Effector memory CD4-positive, alpha-beta T cell (primary cell): ENCODE results near the gene HSPG2.
"Not testable (repeated sequence)": the region's sequence is repeated elsewhere in the genome, so short reads cannot be mapped to it uniquely, and the experiment has no call there.

Experiments used
- DNase-seq, 3 donors: peaks; one replicate each; pipeline ENCODE4 v3.0.0-alpha.2; 2020
- H3K27ac ChIP-seq: 2 replicates; pipeline ENCODE4 v1.7.0; 2013; ENCODE audit warnings: mild to moderate bottlenecking, low read length, moderate library complexity; ENCODE audit not compliant: insufficient read depth, poor library complexity, severe bottlenecking
- H3K27me3 ChIP-seq: replicated peaks from 2 replicates; pipeline ENCODE4 v1.7.0; 2013; ENCODE audit warnings: mild to moderate bottlenecking, low read length; ENCODE audit not compliant: insufficient read depth, control insufficient read depth, poor library complexity, severe bottlenecking
- H3K36me3 ChIP-seq: 2 replicates; pipeline ENCODE4 v1.7.0; 2013; ENCODE audit warnings: mild to moderate bottlenecking, low read length, moderate library complexity; ENCODE audit not compliant: control insufficient read depth, insufficient read depth
- H3K4me1 ChIP-seq: 2 replicates; pipeline ENCODE4 v1.7.0; 2013; ENCODE audit warnings: low read length, mild to moderate bottlenecking; ENCODE audit not compliant: control insufficient read depth, insufficient read depth, poor library complexity, severe bottlenecking
- H3K4me3 ChIP-seq: 2 replicates; pipeline ENCODE4 v1.7.0; 2013; ENCODE audit warnings: low read length, low read depth, mild to moderate bottlenecking; ENCODE audit not compliant: insufficient read depth, poor library complexity, severe bottlenecking
- H3K9me3 ChIP-seq: 2 replicates; pipeline ENCODE4 v1.7.0; 2013; ENCODE audit warnings: mild to moderate bottlenecking, low read length, moderate library complexity; ENCODE audit not compliant: control insufficient read depth

HSPG2 gene

GRCh38 chr1:21913258-21913657, 23.9 kb downstream of the HSPG2 start:
- DNase-seq: no peak
- no peaks in the 10 kb centered on the region for H3K9me3 ChIP-seq
- no peak overlapping the region for H3K27ac ChIP-seq
- no peaks in the 10 kb centered on the region for H3K36me3 ChIP-seq
- no peak overlapping the region for H3K4me3 ChIP-seq
- H3K4me1 ChIP-seq: no peaks in the 10 kb centered on the region
- no peaks in the 10 kb centered on the region for H3K27me3 ChIP-seq

GRCh38 chr1:21912038-21912758, 24.9 kb downstream of the HSPG2 start:
- Histone ChIP-seq H3K36me3 (no peaks in the 10 kb centered on the region), H3K27me3 (no peaks in the 10 kb centered on the region), H3K4me3 (no peak overlapping the region), H3K9me3 (no peaks in the 10 kb centered on the region), H3K4me1 (no peaks in the 10 kb centered on the region), H3K27ac (no peak overlapping the region)
- DNase-seq: no peak

GRCh38 chr1:21911205-21912001, 25.7 kb downstream of the HSPG2 start:
- H3K27ac ChIP-seq: no peak overlapping the region

DNA sequence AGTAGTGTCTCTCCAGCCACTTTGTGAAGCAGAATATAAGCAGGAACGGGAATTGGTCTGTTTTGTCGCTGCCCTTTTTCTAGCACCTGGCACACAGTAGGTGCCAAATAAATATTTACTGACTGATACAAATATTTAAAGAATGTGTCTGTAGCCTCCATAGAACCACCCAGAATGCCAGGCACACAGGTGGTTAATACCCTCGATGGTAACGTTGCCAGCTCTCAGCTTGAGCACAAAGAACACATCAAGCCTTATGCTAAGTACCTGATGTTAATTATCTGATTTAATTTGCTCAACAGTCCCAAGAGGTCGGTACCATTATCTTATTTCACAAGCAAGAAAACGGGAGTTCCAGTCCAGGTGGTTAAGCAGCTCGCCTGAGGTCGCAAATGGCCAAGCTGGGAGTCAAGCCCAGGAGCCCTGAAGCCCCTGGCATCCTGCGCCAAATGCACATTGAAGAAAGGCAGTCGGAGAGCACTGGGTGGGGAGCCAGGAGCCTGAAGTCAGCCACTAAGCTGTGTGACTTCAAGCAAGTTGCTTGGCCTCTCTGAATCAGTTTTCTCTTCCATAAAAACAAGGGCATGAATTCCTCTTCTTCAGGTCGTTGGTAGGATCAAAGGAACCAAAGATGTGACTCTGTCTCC, 26.4 kb downstream of the HSPG2 start:
- H3K4me1 ChIP-seq: no peaks in the 10 kb centered on the region
- no peaks in the 10 kb centered on the region for H3K9me3 ChIP-seq
- H3K27ac ChIP-seq: no peak overlapping the region
- no peak overlapping the region for H3K4me3 ChIP-seq
- no peaks in the 10 kb centered on the region for H3K36me3 ChIP-seq
- DNase-seq: no peak
- no peaks in the 10 kb centered on the region for H3K27me3 ChIP-seq

More at GRCh38 chr1:21911205-21912001, 25.7 kb downstream of the HSPG2 start:
- no peak for DNase-seq
- Histone ChIP-seq H3K9me3 (no peaks in the 10 kb centered on the region), H3K4me1 (no peaks in the 10 kb centered on the region), H3K27me3 (no peaks in the 10 kb centered on the region), H3K36me3 (no peaks in the 10 kb centered on the region), H3K4me3 (no peak overlapping the region)

DNA sequence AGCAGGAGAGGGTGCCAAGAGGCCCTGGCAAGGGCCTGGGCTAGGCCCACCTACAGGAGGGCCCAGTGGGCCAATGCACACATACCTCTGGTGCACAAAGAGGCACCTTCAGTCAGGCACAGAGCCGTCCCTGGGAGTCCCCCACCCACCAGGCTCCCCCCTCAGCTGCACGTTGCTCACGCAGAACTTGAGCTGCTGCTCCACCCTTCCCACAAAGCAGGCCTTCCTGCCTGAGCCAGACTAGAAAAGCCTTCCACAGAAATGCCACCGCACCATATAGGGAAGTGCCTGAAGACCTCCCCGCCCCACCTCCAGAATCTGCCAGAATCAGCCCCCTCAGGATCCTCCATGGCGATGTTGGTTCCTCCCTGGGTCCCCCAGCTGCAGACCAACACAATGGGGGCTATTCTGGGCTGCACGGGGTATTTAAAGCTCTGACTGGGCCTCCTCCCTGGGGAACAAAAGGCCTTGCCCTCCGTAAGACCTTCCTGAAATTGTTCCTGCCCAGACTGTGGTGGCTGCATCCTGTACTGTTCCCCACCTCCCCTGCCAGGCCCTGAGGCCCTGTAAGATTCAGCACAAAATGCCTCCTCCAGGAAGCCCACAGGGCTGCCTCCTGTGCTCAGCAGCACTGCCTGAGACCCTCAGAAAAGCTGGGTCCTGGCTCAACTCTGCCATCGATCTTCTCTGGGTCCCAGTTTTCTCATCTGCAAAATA, 27.2 kb downstream of the HSPG2 start:
- H3K4me1 ChIP-seq: no peaks in the 10 kb centered on the region
- H3K9me3 ChIP-seq: no peaks in the 10 kb centered on the region
- no peak overlapping the region for H3K4me3 ChIP-seq
- no peaks in the 10 kb centered on the region for H3K27me3 ChIP-seq
- H3K27ac ChIP-seq: no peak overlapping the region
- no peak for DNase-seq
- no peaks in the 10 kb centered on the region for H3K36me3 ChIP-seq

- Histone ChIP-seq H3K9me3 (no peaks in the 10 kb centered on the region), H3K27ac (no peak overlapping the region), H3K27me3 (no peaks in the 10 kb centered on the region), H3K4me3 (no peak overlapping the region), H3K36me3 (no peaks in the 10 kb centered on the region), H3K4me1 (no peaks in the 10 kb centered on the region)
- no peak for DNase-seq
These were observed 27.8 kb downstream of the HSPG2 start for GRCh38 chr1:21909286-21909759.

GRCh38 chr1:21907737-21908534, 29.2 kb downstream of the HSPG2 start:
- H3K4me3 ChIP-seq, H3K4me1 ChIP-seq, H3K27ac ChIP-seq, H3K9me3 ChIP-seq, DNase-seq, H3K27me3 ChIP-seq, H3K36me3 ChIP-seq: not testable (repeated sequence)

- Histone ChIP-seq H3K4me3 (no peak overlapping the region), H3K27me3 (no peaks in the 10 kb centered on the region), H3K9me3 (no peaks in the 10 kb centered on the region), H3K27ac (no peak overlapping the region), H3K4me1 (no peaks in the 10 kb centered on the region), H3K36me3 (no peaks in the 10 kb centered on the region)
- no peak for DNase-seq
These were observed 30.1 kb downstream of the HSPG2 start for GRCh38 chr1:21907079-21907418.
